Astrocyte (in vitro differentiated cells and primary cell): ENCODE results near the gene UBE2E2.

Experiments
- EZH2 ChIP-seq: IDR thresholded peaks from 2 replicates; pipeline ENCODE4 v1.6.1; 2012; ENCODE audit warnings: mild to moderate bottlenecking, low read length, inconsistent platforms; ENCODE audit not compliant: insufficient read depth
- TF ChIP-seq, protein P1 (sequence below): IDR thresholded peaks from 2 replicates; pipeline ENCODE4 v1.5.1; 2011; ENCODE audit warnings: low read depth, mild to moderate bottlenecking, inconsistent platforms, low read length, moderate library complexity; ENCODE audit not compliant: insufficient read depth

DNA sequence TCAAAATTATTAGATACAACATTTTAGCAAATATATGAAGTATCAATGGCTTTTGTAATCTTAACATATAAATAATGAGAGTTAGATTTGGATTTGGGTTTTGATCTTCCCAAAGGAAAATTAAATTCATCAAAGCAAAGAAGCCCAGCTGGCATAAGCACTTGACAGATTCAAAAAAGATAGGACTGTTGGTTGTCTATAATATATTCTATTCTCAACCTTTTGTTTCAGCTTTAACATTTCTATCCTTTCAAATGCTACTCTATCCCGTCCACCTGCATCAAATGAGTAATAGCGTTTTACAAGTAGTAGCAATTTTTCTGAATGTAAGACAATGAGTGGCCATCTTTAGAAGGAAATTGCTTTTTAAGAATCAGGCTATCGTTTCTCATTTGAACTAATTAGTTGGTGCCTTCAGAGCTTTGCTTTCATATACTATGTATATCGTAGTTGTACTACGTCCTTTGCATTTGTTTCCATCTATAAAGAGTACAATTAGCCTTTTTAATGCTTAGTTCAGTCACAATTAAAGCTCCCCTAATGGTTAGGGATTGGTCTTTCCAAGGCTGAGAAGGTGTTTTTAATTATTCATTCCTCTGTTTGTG is 278.0 kb downstream of the UBE2E2 start:
- TF ChIP-seq, protein P1, sequence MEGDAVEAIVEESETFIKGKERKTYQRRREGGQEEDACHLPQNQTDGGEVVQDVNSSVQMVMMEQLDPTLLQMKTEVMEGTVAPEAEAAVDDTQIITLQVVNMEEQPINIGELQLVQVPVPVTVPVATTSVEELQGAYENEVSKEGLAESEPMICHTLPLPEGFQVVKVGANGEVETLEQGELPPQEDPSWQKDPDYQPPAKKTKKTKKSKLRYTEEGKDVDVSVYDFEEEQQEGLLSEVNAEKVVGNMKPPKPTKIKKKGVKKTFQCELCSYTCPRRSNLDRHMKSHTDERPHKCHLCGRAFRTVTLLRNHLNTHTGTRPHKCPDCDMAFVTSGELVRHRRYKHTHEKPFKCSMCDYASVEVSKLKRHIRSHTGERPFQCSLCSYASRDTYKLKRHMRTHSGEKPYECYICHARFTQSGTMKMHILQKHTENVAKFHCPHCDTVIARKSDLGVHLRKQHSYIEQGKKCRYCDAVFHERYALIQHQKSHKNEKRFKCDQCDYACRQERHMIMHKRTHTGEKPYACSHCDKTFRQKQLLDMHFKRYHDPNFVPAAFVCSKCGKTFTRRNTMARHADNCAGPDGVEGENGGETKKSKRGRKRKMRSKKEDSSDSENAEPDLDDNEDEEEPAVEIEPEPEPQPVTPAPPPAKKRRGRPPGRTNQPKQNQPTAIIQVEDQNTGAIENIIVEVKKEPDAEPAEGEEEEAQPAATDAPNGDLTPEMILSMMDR: no peak
- no peak for TF ChIP-seq EZH2
